Mucosa of descending colon (tissue), 3 donors: ENCODE results near the gene SLC39A8. TPM values are rescaled to one million over a fixed set of nuclear protein-coding genes. Genes with fewer than 3 reads are reported as not detected.

ENCODE experiments used
- ATAC-seq: fragments of 200-7000 bp; cut with Tn5 transposase; one replicate; pipeline ENCODE4 v1.9.1; 2020; ENCODE audit warnings: mild to moderate bottlenecking, moderate library complexity
- DNase-seq, 3 donors: peaks; one replicate each; pipeline ENCODE4 v3.0.0-alpha.2; 2020
- H3K36me3 ChIP-seq: fragments of 200-600 bp; one replicate; pipeline ENCODE4 v1.8.0; 2021; ENCODE audit warnings: low read depth, mild to moderate bottlenecking
- H3K4me1 ChIP-seq: fragments of 200-600 bp; one replicate; pipeline ENCODE4 v1.8.0; 2021; ENCODE audit warnings: low read depth, mild to moderate bottlenecking
- H3K4me3 ChIP-seq: fragments of 200-600 bp; one replicate; pipeline ENCODE4 v1.8.0; 2021; ENCODE audit warnings: mild to moderate bottlenecking
- H3K9me3 ChIP-seq: fragments of 200-600 bp; one replicate; pipeline ENCODE4 v1.8.0; 2021; ENCODE audit warnings: mild to moderate bottlenecking
- intact Hi-C, 2 donors: fragments of 100-400 bp; cut with DNase I in 1 of 2; cut with micrococcal nuclease in 1 of 2; formaldehyde crosslinking; loops; one replicate each; pipeline versions ENCODE4 v1.11.0 to v1.11.1; 2022; cut with DNase I, micrococcal nuclease
- total RNA-seq, 3 donors: library from RNA; stranded (reverse); fragmentation: NEBNext Ultra II Directional in 2 of 3; extraction: Animal tissue kit (Norgen Biotek cat#: 25700) in 2 of 3; gene quantifications; one replicate each; pipeline versions ENCODE4 v1.2.1 to v1.2.4, GENCODE V29; 2021 to 2023
- TF ChIP-seq, protein P1 (sequence below): fragments of 200-600 bp; IDR thresholded peaks from one replicate; pipeline ENCODE4 v1.8.0; 2022; ENCODE audit warnings: antibody characterized with exemption, mild to moderate bottlenecking
- donor health status: DM: no; HTN: no; CAD: no; lungs with moderate emphysema.
- donor health status: DM: no; HTN: no; CAD: no.
- donor health status: DM: no; HTN: yes; CAD: no.

SLC39A8 gene
- total RNA-seq, 3 donors from 2014 or later: 35.1 to 121 (median 83.5) TPM

DNA sequence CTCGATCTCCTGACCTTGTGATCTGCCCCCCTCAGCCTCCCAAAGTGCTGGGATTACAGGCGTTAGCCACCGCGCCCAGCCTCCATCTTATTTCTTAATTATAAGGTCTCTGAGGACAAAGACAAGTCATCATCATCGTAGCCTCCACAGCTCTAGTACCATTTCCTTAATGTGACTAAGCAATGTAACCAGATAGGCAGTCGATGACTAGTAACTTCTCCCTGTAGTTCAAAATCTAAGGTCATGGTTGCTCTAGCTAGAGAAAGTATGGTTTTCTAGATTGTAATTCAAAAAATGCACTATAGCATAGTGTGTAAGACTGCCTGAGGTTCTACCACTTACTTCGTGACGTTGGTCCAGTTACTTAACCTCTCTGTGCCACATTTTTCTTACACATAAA lies 6.9 kb downstream of the SLC39A8 start:
- TF ChIP-seq, protein P1, sequence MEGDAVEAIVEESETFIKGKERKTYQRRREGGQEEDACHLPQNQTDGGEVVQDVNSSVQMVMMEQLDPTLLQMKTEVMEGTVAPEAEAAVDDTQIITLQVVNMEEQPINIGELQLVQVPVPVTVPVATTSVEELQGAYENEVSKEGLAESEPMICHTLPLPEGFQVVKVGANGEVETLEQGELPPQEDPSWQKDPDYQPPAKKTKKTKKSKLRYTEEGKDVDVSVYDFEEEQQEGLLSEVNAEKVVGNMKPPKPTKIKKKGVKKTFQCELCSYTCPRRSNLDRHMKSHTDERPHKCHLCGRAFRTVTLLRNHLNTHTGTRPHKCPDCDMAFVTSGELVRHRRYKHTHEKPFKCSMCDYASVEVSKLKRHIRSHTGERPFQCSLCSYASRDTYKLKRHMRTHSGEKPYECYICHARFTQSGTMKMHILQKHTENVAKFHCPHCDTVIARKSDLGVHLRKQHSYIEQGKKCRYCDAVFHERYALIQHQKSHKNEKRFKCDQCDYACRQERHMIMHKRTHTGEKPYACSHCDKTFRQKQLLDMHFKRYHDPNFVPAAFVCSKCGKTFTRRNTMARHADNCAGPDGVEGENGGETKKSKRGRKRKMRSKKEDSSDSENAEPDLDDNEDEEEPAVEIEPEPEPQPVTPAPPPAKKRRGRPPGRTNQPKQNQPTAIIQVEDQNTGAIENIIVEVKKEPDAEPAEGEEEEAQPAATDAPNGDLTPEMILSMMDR: no peak
- ATAC-seq (no peak), DNase-seq (no peak)
- no peaks in the 10 kb centered on the region for H3K36me3 ChIP-seq
- H3K4me1 ChIP-seq: peaks cover 3% of the 10 kb centered on the region
- intact Hi-C loops: no loop called here
- no peaks in the 10 kb centered on the region for H3K9me3 ChIP-seq
- no peak overlapping the region for H3K4me3 ChIP-seq

DNA sequence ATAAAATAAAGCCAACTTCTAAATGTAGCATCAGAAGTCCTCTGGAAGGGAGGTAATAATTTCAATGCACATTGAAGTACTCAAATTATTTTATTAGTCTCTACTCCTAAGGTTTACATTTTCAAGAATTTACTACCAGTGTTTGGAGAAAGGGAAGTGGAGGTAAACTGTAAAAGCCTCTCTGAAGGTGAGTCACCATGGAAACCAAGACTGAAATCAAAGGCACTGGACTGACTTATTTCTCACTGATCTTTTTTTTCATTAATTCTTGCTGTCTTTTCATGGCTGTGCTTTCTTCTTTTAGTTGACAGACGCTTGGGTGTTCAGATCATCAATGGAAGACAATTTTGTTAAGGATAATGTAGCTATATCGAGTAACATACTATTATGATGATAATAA lies 9.7 kb downstream of the SLC39A8 start:
- TF ChIP-seq, protein P1: no peak
- intact Hi-C loops: no loop called here
- no peaks in the 10 kb centered on the region for H3K36me3 ChIP-seq
- H3K4me1 ChIP-seq: no peaks in the 10 kb centered on the region
- DNase-seq (no peak), ATAC-seq (no peak)
- no peaks in the 10 kb centered on the region for H3K9me3 ChIP-seq
- H3K4me3 ChIP-seq: no peak overlapping the region

DNA sequence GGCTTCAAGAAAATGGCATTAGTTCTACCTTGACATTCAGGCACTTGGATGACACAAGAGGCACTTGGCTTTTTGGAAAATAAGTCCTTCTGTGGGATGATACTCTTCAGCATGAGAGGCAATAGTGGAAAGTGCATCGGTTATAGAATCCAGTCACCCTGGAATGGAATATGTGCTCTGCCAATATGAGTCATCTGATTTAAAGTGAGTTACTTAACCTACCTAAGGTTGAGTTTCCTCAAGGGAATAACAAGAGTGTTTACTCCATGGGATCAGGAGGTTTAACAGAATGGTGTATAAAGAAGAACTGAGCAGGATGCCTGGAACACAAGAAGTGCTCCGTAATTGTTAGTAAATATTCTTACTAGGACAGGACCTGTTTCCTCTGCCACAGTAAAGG lies 10.7 kb downstream of the SLC39A8 start:
- Histone ChIP-seq H3K36me3 (no peaks in the 10 kb centered on the region), H3K9me3 (no peaks in the 10 kb centered on the region), H3K4me1 (no peaks in the 10 kb centered on the region), H3K4me3 (no peak overlapping the region)
- DNase-seq: no peak
- intact Hi-C loops: no loop called here
- no peak for ATAC-seq
- TF ChIP-seq, protein P1: no peak

DNA sequence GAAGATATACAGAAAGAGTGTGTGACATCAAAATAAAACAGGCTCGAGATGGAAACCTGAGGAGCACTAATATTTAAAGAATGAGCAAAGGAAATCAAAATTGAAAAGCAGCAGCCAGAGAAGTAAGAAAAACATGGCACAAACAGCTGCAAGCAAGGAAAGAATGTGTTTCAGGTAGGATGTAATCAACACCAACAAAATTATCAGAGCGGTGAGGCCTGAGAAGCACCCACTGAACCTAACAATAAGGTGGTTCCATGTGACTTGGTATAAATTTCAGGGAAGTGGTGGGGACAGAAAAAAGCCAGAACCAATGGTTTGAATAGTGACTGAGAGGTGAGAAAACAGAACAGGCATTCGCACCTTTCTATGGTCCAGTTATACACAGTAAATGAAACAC lies 11.5 kb downstream of the SLC39A8 start:
- no peaks in the 10 kb centered on the region for H3K36me3 ChIP-seq
- TF ChIP-seq, protein P1: no peak
- no peaks in the 10 kb centered on the region for H3K4me1 ChIP-seq
- ATAC-seq (no peak), DNase-seq (no peak)
- no peaks in the 10 kb centered on the region for H3K9me3 ChIP-seq
- H3K4me3 ChIP-seq: no peak overlapping the region
- intact Hi-C loops: no loop called here

DNA sequence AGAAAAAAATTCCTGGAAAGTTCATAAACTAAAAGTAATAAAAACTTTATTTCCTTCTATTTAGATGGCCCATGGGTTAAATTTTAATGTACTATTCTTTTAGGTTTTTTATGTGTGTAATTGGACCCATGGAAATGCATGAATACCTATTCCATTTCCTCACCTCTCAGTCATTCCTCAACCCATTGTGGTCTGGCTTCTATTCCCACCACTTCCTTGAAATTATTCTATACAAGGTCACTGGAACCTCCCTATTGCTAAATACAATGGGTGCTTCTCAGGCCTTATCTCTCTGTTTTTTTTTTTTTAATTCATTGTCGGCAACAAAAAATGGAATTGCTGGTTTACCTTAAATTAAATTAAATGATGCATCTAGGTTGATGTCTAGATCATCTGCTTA lies 17.2 kb downstream of the SLC39A8 start:
- TF ChIP-seq, protein P1: no peak
- peak; percentile 27 for ATAC-seq
- Histone ChIP-seq H3K9me3 (no peaks in the 10 kb centered on the region), H3K4me3 (no peak overlapping the region), H3K4me1 (peaks cover 3% of the 10 kb centered on the region), H3K36me3 (no peaks in the 10 kb centered on the region)
- intact Hi-C loops: no loop called here
- DNase-seq: no peak

DNA sequence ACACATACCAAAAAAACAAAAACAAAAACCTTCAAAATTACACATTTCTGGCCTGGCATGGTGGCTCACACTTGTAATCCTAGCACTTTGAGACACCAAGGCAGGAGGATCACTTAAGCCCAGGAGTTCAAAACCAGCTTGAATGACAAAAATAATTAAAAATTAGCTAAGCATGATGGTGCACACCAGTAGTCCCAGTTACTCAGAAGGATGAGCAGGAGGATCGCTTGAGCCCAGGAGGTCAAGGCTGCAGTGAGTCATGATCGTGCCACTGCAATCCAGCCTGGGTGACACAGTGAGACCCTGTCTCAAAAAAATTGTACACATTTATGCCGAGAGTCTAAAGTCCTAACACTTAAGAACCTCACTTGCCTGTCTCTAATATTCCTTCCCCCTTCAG lies 18.3 kb downstream of the SLC39A8 start:
- TF ChIP-seq, protein P1: no peak
- Histone ChIP-seq H3K4me1 (peaks cover 3% of the 10 kb centered on the region), H3K36me3 (no peaks in the 10 kb centered on the region), H3K9me3 (no peaks in the 10 kb centered on the region), H3K4me3 (no peak overlapping the region)
- DNase-seq: no peak
- intact Hi-C loops: no loop called here
- ATAC-seq: no peak
